ENCODE data around the gene C1QA. TPM values are rescaled to one million over a fixed set of nuclear protein-coding genes. Genes with fewer than 3 reads are reported as not detected.

The C1QA gene
- total and polyA plus RNA-seq, 10 of the 15 experiments (the other 5 are each of a cell fraction or from before 2014, with no cell fraction given), result 0.59 TPM; not detected in 9

DNA sequence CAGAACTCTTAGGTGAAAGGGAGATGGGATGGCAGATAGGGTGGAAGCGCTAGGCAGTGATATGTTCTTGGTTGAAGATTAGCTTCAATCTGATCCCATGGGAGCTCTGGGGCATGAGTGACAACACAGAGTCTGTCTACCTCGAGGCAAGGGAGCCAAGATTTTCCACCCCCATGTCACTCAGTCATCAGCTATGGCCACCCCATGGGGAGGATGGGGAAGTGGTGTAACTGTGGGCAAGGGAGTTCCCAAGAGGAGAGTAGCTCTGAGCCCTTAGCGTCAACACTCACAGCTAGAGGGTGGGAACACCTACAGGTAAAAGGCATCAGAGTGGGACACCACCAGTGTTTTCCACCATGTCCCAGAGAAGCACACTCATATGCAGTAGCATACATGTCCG is 30.3 kb upstream of the C1QA start:
- 28% methylated on average over 4 of the region's 4 CpGs for WGBS (ENCODE audit: insufficient coverage, insufficient replicate concordance, low lambda C conversion rate, missing lambda C conversion rate)
- TF ChIP-seq FOS (IDR thresholded peaks at IDR 0.05; ENCODE audit: borderline replicate concordance, extremely low read depth, insufficient read length) (no peak), SPI1 (IDR thresholded peaks at IDR 0.05; ENCODE audit: borderline replicate concordance, insufficient read depth, low read depth, low read length) (peak; percentile 17; the same call in 1 of the 2 replicates)

GRCh38 chr1:22607154-22607553 is 29.3 kb upstream of the C1QA start:
- no peaks in the 10 kb centered on the region; a peak in 2 of 4 replicates for H3K27me3 ChIP-seq (replicated peaks in 1 of 2; ENCODE audit: control insufficient read depth in 2 of 2, insufficient read depth in 2 of 2, low read length in 1 of 2)
- no peak overlapping the region for H3K4me3 ChIP-seq
- no peak overlapping the region for H3K4me2 ChIP-seq (ENCODE audit: control insufficient read depth, insufficient read depth)
- no peak for ATAC-seq
- CTCF ChIA-PET, result no interaction called here
- DNase-seq (ENCODE audit: low read depth, low spot score), result no peak
- H3K9ac ChIP-seq (ENCODE audit: control insufficient read depth, insufficient read depth, low read length), result no peak overlapping the region
- POLR2A ChIA-PET, result no interaction called here
- FAIRE-seq, result no peak
- in situ Hi-C loops (cut with MboI) (no loop called here), intact Hi-C loops (cut with micrococcal nuclease; ENCODE audit: unreplicated experiment) (no loop called here)
- SMC1A ChIA-PET (ENCODE audit: uncharacterized antibody, unreplicated experiment), result no interaction called here
- no peaks in the 10 kb centered on the region for H3K4me1 ChIP-seq (ENCODE audit: control insufficient read depth, insufficient read depth, low read length)
- no peaks in the 10 kb centered on the region for H3K79me2 ChIP-seq (ENCODE audit: control insufficient read depth, insufficient read depth, low read length)
- no peaks in the 10 kb centered on the region for H4K20me1 ChIP-seq (ENCODE audit: control insufficient read depth, insufficient read depth)
- TF ChIP-seq MEF2B (IDR thresholded peaks at IDR 0.05; ENCODE audit: partially characterized antibody, poor library complexity, severe bottlenecking) (no peak), REST (IDR thresholded peaks at IDR 0.05; ENCODE audit: low read depth, low read length) (peak; percentile 73)
- BruUV-seq (replicated peaks), result no TSS peak
- no peaks in the 10 kb centered on the region for H3K9me3 ChIP-seq (replicated peaks; ENCODE audit: control insufficient read depth, insufficient read depth, low read length)
- H2AFZ ChIP-seq (ENCODE audit: control insufficient read depth, low read depth, low read length), result no peak overlapping the region
- no peaks in the 10 kb centered on the region for H3K36me3 ChIP-seq (ENCODE audit: control insufficient read depth in 2 of 2, insufficient read depth in 2 of 2, low read length in 1 of 2)
- RAD21 ChIA-PET (ENCODE audit: unreplicated experiment), result no interaction called here
- H3K27ac ChIP-seq (ENCODE audit: control insufficient read depth, insufficient read depth), result no peak overlapping the region
- 15% methylated on average over 8 of the region's 10 CpGs for WGBS (ENCODE audit: insufficient coverage, insufficient replicate concordance, low lambda C conversion rate, missing lambda C conversion rate)

More for the DNA sequence above, 30.3 kb upstream of the C1QA start:
- in situ Hi-C loops (cut with MboI) (no loop called here), intact Hi-C loops (cut with micrococcal nuclease; ENCODE audit: unreplicated experiment) (no loop called here)
- no peaks in the 10 kb centered on the region; a peak in 2 of 4 replicates for H3K27me3 ChIP-seq (replicated peaks in 1 of 2; ENCODE audit: control insufficient read depth in 2 of 2, insufficient read depth in 2 of 2, low read length in 1 of 2)
- no peak for ATAC-seq
- no TSS peak for BruUV-seq (replicated peaks)
- ChIA-PET SMC1A (ENCODE audit: uncharacterized antibody, unreplicated experiment) (no interaction called here), POLR2A (no interaction called here), CTCF (interaction anchor here (0.8 kb wide), 1 partner anchor 358 kb away, joined by 3 read pairs; no protein-coding TSS in a partner anchor), RAD21 (ENCODE audit: unreplicated experiment) (no interaction called here)
- DNase-seq (ENCODE audit: low read depth, low spot score), result no peak
- H3K27ac ChIP-seq (ENCODE audit: control insufficient read depth, insufficient read depth), result no peak overlapping the region
- H4K20me1 ChIP-seq (ENCODE audit: control insufficient read depth, insufficient read depth), result no peaks in the 10 kb centered on the region
- no peaks in the 10 kb centered on the region for H3K9me3 ChIP-seq (replicated peaks; ENCODE audit: control insufficient read depth, insufficient read depth, low read length)
- no peaks in the 10 kb centered on the region for H3K79me2 ChIP-seq (ENCODE audit: control insufficient read depth, insufficient read depth, low read length)
- H3K4me3 ChIP-seq, result no peak overlapping the region
- no peak overlapping the region for H3K4me2 ChIP-seq (ENCODE audit: control insufficient read depth, insufficient read depth)
- no peaks in the 10 kb centered on the region for H3K4me1 ChIP-seq (ENCODE audit: control insufficient read depth, insufficient read depth, low read length)
- no peak overlapping the region for H3K9ac ChIP-seq (ENCODE audit: control insufficient read depth, insufficient read depth, low read length)
- FAIRE-seq, result no peak
- H2AFZ ChIP-seq (ENCODE audit: control insufficient read depth, low read depth, low read length), result no peak overlapping the region
- H3K36me3 ChIP-seq (ENCODE audit: control insufficient read depth in 2 of 2, insufficient read depth in 2 of 2, low read length in 1 of 2), result no peaks in the 10 kb centered on the region
